NCI-H748 (cell line): ENCODE results near the gene OR9Q1.

ENCODE experiments used
- DNase-seq: peaks from one replicate; lab custom pipeline; 2025; ENCODE audit not compliant: unreplicated experiment; lab: John Stamatoyannopoulos, UW

Gene OR9Q1

GRCh38 chr11:58030653-58031052 is 7.0 kb downstream of the OR9Q1 start, which contains the start of gene OR6Q1:
Gene OR6Q1, plus strand, starts transcription at chr11:58030953. Its CDS starts 0 bp downstream, at chr11:58030953.
- no peak for DNase-seq

- no peak for DNase-seq
These were observed 10.8 kb downstream of the OR9Q1 start for GRCh38 chr11:58034471-58034870.

- no peak for DNase-seq
These were observed 15.9 kb downstream of the OR9Q1 start for GRCh38 chr11:58039589-58039988.

GRCh38 chr11:58043379-58043778 is 19.7 kb downstream of the OR9Q1 start:
- no peak for DNase-seq

- no peak for DNase-seq
These were observed 22.6 kb downstream of the OR9Q1 start for GRCh38 chr11:58046231-58046630.

- no peak for DNase-seq
These were observed 24.1 kb downstream of the OR9Q1 start for GRCh38 chr11:58047818-58048217.

GRCh38 chr11:58055806-58056401 is 32.2 kb downstream of the OR9Q1 start:
- no peak for DNase-seq

- DNase-seq, result no peak
These were observed 33.8 kb downstream of the OR9Q1 start for GRCh38 chr11:58057481-58057880.

GRCh38 chr11:58058276-58059006 is 34.8 kb downstream of the OR9Q1 start:
- peak; percentile 96 for DNase-seq

GRCh38 chr11:58059007-58059350 is 35.3 kb downstream of the OR9Q1 start:
- DNase-seq, result no peak

GRCh38 chr11:58060535-58060934 is 36.9 kb downstream of the OR9Q1 start:
- no peak for DNase-seq

- peak; percentile 8 for DNase-seq
These were observed 37.4 kb downstream of the OR9Q1 start for GRCh38 chr11:58060939-58061672.

- no peak for DNase-seq
These were observed 38.1 kb downstream of the OR9Q1 start for GRCh38 chr11:58061813-58062212.

GRCh38 chr11:58067685-58068084 is 44.0 kb downstream of the OR9Q1 start:
- no peak for DNase-seq

GRCh38 chr11:58068655-58069054 is 45.0 kb downstream of the OR9Q1 start:
- no peak for DNase-seq

- no peak for DNase-seq
These were observed 46.9 kb downstream of the OR9Q1 start for GRCh38 chr11:58070585-58070984.

- DNase-seq, result no peak
These were observed 52.1 kb downstream of the OR9Q1 start for GRCh38 chr11:58075781-58076180.

GRCh38 chr11:58086528-58086927 is 62.8 kb downstream of the OR9Q1 start:
- no peak for DNase-seq

GRCh38 chr11:58097437-58097836 is 73.8 kb downstream of the OR9Q1 start:
- no peak for DNase-seq

- DNase-seq, result no peak
These were observed 97.4 kb downstream of the OR9Q1 start for GRCh38 chr11:58121096-58121495.

- DNase-seq, result no peak
These were observed 101.8 kb downstream of the OR9Q1 start, which contains the start of gene OR9I1 for GRCh38 chr11:58125469-58125868. Gene OR9I1, minus strand, starts transcription at chr11:58125530. Its CDS starts 6,086 bp downstream, at chr11:58119444.

GRCh38 chr11:58127350-58127749 is 103.7 kb downstream of the OR9Q1 start:
- DNase-seq, result no peak
